Effector memory CD8-positive, alpha-beta T cell (primary cell): ENCODE data around the gene ADAMTSL1.

Experiments used
- ATAC-seq: fragments of 150-1000 bp; cut with Tn5 transposase; replicated peaks from 2 replicates; pipeline ENCODE4 v1.10.0; 2021; ENCODE audit warnings: mild to moderate bottlenecking, moderate library complexity
- DNase-seq, 3 experiments: peaks; one replicate each; pipeline ENCODE4 v3.0.0; 2021
- H3K27ac Mint-ChIP-seq, 2 donors: one replicate each; pipeline ENCODE4 v1.8.0; 2022; ENCODE audit warnings: mild to moderate bottlenecking in 2 of 2, mixed read lengths in 2 of 2, moderate library complexity in 2 of 2
- H3K27me3 Mint-ChIP-seq, 2 donors: one replicate each; pipeline ENCODE4 v1.8.0; 2022; ENCODE audit warnings: mixed read lengths in 2 of 2
- H3K36me3 Mint-ChIP-seq: one replicate; pipeline ENCODE4 v1.8.0; 2022; ENCODE audit warnings: mild to moderate bottlenecking, moderate library complexity, mixed read lengths; ENCODE audit not compliant: insufficient read depth
- H3K4me1 Mint-ChIP-seq, 2 donors: one replicate each; pipeline ENCODE4 v1.8.0; 2022; ENCODE audit warnings: low read depth in 2 of 2, mixed read lengths in 2 of 2
- H3K4me3 Mint-ChIP-seq, 2 donors: one replicate each; pipeline ENCODE4 v1.8.0; 2022; ENCODE audit warnings: mild to moderate bottlenecking in 2 of 2, mixed read lengths in 2 of 2, moderate library complexity in 2 of 2
- H3K9me3 Mint-ChIP-seq, 2 donors: one replicate each; pipeline ENCODE4 v1.8.0; 2022; ENCODE audit warnings: mixed read lengths in 2 of 2

The ADAMTSL1 gene

DNA sequence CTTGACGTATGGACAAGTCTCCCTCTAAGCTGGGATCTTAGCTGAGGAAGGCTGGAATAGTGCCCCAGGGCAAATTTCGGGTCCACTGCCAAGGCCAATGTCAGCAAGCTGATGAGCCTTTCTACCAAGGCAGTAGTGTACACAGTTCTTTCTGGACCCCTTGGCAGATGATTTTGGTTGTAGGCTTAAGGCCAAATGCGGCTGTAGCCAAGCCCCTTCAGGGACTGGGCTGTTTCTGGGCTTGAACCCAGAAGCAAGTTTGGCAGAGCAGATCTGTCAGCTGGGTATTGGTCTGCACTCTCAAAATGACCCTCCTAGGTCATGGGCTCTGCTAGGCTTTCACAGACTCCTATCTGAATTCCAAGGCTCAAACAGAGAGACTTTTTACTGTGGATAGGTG, 121.6 kb downstream of the ADAMTSL1 start:
- Mint-ChIP-seq H3K4me3 (no peak overlapping the region), H3K27ac (no peak overlapping the region), H3K36me3 (no peaks in the 10 kb centered on the region), H3K27me3 (no peaks in the 10 kb centered on the region), H3K9me3 (peaks cover 5 to 11% of the 10 kb centered on the region in 2 donors), H3K4me1 (no peaks in the 10 kb centered on the region)
- ATAC-seq: no peak
- DNase-seq: no peak

DNA sequence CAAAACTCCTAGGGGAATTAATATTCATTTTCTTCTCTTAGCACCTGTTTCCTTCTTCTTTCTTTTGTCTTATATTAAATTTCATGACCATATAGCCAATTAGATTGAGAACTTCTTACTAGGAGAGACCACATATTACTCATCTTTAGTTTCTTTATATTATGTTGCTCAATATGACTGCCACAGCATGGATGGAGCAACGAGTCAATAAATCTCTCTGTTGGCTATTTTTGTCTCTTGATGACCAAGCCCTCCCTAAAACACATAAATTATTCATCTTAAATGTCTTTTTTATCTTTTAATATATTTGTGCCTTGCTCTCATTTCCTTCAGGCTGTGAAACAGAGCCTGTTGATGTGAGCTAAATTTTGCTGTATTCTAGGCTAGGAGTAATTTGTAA, 123.0 kb downstream of the ADAMTSL1 start:
- no peak for DNase-seq
- no peaks in the 10 kb centered on the region for H3K27me3 Mint-ChIP-seq
- ATAC-seq: no peak
- H3K4me3 Mint-ChIP-seq: no peak overlapping the region
- H3K36me3 Mint-ChIP-seq: no peaks in the 10 kb centered on the region
- H3K27ac Mint-ChIP-seq: no peak overlapping the region
- H3K4me1 Mint-ChIP-seq: no peaks in the 10 kb centered on the region
- H3K9me3 Mint-ChIP-seq: peaks cover 4 to 11% of the 10 kb centered on the region in 2 donors

DNA sequence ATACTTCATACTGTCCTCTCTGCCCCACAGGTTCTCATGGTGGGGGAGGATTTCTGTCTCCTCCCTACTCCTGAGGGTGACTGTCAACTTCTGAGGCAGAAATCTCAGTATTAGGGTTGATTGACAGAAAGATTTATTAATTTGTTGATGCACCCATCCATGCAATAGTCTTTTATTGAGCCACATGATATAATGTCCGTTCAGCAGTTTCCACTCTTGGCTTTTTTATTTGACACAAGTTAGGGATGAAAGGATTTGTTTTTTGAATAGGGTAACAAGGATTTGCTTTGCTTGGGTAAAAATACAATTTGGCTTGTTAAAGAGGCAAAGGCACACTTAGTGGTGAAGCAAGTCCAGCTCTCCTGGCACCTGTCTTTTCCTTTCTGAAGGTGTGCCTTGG, 125.0 kb downstream of the ADAMTSL1 start:
- no peak overlapping the region for H3K4me3 Mint-ChIP-seq
- DNase-seq (no peak), ATAC-seq (no peak)
- no peaks in the 10 kb centered on the region for H3K4me1 Mint-ChIP-seq
- no peaks in the 10 kb centered on the region for H3K27me3 Mint-ChIP-seq
- H3K9me3 Mint-ChIP-seq: peaks cover 4 to 11% of the 10 kb centered on the region in 2 donors
- H3K27ac Mint-ChIP-seq: no peak overlapping the region
- H3K36me3 Mint-ChIP-seq: no peaks in the 10 kb centered on the region

DNA sequence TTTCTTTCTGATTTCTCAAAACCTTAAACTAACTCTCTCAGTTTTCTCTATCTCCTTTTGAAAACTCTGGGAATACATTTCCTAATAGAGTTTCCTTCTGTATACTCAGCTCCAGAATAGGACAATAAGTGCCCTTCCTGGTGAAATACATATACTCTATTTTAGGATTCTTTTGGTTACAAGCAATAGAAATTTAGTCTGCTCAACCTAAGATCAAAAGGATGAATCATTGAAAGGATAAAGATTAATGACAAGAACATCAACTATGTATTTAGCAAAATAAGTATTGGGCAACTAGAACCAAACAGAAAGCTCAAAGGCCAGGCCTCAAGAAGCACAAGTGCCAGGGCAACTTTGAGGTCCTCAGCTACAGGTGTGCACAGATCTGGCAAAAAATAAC, 127.1 kb downstream of the ADAMTSL1 start:
- H3K27ac Mint-ChIP-seq: no peak overlapping the region
- no peaks in the 10 kb centered on the region for H3K27me3 Mint-ChIP-seq
- no peaks in the 10 kb centered on the region for H3K4me1 Mint-ChIP-seq
- H3K4me3 Mint-ChIP-seq: no peak overlapping the region
- ATAC-seq: no peak
- no peaks in the 10 kb centered on the region for H3K9me3 Mint-ChIP-seq
- DNase-seq: no peak
- no peaks in the 10 kb centered on the region for H3K36me3 Mint-ChIP-seq

DNA sequence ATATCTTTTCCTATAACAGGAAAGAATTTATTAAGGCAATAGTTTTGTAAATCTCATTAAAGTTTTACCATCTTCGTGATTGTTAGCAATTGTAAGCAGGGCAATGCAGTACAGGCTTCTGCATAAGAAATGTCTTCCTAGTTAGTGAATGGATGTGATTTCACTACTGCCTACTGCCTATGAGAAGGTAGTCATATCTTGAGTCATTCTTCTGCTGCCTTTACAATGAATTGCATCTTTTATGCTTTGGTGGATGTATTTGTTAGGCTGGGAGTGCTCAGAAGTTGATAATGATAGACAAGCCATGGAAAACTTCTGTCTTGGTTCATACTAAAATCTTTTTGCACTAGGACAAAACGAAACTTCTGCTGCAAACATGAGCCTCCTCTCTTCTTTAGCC, 128.0 kb downstream of the ADAMTSL1 start:
- Mint-ChIP-seq H3K4me1 (no peaks in the 10 kb centered on the region), H3K4me3 (no peak overlapping the region), H3K9me3 (no peaks in the 10 kb centered on the region), H3K27ac (no peak overlapping the region), H3K36me3 (no peaks in the 10 kb centered on the region), H3K27me3 (no peaks in the 10 kb centered on the region)
- DNase-seq (no peak), ATAC-seq (no peak)

DNA sequence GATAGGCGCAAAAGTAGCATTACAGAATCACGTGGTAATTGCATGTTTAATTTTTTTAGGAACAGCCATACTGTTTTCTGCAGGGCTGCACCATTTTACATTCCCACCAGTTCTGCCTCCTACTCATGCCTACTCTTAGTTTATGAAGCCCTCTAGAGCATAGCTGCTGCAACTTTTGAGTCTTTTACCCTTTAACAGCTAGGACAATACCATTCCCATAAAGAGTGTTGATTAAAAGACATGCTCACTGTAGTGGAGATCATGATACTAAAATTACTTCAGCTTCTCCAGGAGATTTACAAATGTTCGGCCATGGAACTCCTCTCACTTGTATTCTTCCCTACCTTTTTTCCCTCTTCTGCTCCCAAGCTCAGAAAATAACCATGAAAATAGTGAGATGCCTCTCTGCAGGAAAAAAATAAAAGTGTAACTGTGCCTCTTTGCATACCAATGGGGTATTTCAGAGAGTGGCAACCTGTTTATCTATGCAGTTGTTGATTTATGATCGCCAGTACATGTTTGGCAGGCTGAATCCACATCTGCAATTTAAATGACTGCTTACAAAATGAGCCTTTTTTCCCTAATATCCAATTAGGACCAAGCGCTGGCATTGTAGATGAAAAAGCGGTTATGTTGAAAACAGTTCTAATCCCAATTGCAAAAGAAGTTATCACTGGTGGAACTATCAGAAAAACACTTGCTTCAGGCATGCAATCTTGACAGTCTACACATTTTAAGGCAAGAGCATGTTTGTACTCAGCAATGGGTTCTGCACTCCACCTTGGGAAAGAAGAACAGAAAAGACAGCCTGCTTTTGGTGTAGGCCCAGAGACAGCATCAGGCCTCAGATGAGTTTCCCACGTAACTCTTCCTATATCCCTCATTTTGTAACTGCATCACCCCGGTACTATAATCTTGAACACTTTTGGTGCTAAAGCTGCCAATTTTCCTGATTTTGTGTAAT, 131.1 kb downstream of the ADAMTSL1 start:
- Mint-ChIP-seq H3K27ac (no peak overlapping the region), H3K4me1 (no peaks in the 10 kb centered on the region), H3K36me3 (no peaks in the 10 kb centered on the region), H3K9me3 (no peaks in the 10 kb centered on the region), H3K27me3 (no peaks in the 10 kb centered on the region), H3K4me3 (no peak overlapping the region)
- ATAC-seq (no peak), DNase-seq (no peak)

DNA sequence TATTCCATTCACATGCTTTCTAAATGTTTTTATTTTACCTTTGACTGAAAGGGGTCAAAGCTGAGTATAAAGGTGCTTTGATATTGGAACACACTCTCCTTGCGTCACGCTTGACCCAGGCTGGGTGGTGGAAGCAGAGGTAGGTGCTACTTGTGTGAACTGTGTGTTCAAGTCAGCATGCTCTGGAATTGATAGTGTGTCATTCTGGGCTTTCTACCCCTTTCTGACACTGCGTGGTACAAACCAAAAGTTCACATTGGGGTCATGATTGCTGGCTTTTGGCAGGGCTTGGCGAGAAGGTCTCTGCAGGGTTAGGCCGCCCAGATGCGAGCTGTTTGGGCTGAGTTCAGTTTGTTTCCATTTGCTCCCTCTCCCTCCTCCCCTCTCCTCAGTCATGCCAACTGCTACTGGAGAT, 131.8 kb downstream of the ADAMTSL1 start:
- Mint-ChIP-seq H3K4me3 (no peak overlapping the region), H3K36me3 (no peaks in the 10 kb centered on the region), H3K27me3 (no peaks in the 10 kb centered on the region), H3K9me3 (no peaks in the 10 kb centered on the region), H3K4me1 (no peaks in the 10 kb centered on the region), H3K27ac (no peak overlapping the region)
- DNase-seq (no peak), ATAC-seq (no peak)

DNA sequence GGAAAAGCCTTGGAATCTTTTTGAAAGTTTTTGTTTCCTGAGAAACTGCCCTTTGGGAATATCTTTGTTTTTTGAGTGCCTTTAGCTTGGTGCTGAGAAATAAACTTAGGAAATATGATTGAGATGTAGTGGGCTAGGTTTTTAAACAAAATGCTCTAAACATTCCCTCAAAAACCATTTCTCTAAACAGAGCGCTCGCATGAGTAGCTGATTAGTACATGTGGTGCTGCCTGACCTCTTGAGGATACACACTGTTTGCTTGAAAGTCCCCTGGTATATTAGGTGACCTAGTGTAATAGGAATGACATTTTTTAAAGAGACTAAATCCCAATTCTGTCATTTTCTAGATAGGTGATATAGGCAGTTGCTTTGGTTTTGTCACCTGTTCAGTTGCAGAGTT, 132.3 kb downstream of the ADAMTSL1 start:
- Mint-ChIP-seq H3K27me3 (no peaks in the 10 kb centered on the region), H3K4me3 (no peak overlapping the region), H3K27ac (no peak overlapping the region), H3K9me3 (no peaks in the 10 kb centered on the region), H3K36me3 (no peaks in the 10 kb centered on the region), H3K4me1 (no peaks in the 10 kb centered on the region)
- no peak for ATAC-seq
- no peak for DNase-seq

DNA sequence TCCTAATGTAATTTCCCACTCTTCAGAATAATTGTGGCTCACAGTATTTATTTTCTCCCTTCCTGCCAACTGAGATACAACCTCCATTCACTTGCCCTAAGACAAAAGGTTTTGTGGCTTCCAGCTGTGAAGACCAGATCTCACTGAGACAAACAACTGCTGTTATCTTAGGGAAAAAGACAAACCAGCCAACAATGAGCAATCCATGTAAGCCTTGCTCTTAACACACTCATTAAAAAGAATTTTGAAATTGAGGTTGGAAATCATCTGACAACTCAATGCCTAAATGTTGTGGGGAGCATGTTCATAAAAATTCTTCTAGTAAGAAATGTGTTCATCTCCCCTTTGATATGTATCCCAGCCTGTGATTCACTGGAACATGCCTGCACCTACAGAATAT, 132.9 kb downstream of the ADAMTSL1 start:
- H3K4me1 Mint-ChIP-seq: no peaks in the 10 kb centered on the region
- no peaks in the 10 kb centered on the region for H3K36me3 Mint-ChIP-seq
- no peak overlapping the region for H3K27ac Mint-ChIP-seq
- H3K4me3 Mint-ChIP-seq: no peak overlapping the region
- no peaks in the 10 kb centered on the region for H3K9me3 Mint-ChIP-seq
- H3K27me3 Mint-ChIP-seq: no peaks in the 10 kb centered on the region
- DNase-seq (no peak), ATAC-seq (no peak)

DNA sequence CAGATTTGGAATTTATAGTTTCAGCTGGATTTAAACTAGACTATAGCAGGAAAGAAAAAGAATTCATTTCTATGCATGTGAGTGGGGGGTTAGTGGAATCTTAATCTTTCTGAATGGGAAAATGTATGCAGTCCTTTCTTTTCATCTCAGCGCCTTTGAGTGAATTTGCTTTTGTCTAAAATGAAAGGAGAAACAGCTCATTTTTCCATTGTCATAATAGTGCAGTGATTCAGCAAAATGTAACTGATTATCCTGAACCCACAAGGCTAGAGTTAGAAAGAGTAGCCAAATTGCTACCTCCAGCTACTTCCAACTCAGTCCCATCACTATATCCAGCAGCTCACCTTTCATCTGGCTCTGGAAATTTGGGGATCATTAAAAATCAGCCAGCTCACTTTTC, 134.4 kb downstream of the ADAMTSL1 start:
- no peak for ATAC-seq
- Mint-ChIP-seq H3K4me3 (no peak overlapping the region), H3K4me1 (no peaks in the 10 kb centered on the region), H3K27me3 (no peaks in the 10 kb centered on the region), H3K9me3 (no peaks in the 10 kb centered on the region), H3K36me3 (no peaks in the 10 kb centered on the region), H3K27ac (no peak overlapping the region)
- DNase-seq: no peak

DNA sequence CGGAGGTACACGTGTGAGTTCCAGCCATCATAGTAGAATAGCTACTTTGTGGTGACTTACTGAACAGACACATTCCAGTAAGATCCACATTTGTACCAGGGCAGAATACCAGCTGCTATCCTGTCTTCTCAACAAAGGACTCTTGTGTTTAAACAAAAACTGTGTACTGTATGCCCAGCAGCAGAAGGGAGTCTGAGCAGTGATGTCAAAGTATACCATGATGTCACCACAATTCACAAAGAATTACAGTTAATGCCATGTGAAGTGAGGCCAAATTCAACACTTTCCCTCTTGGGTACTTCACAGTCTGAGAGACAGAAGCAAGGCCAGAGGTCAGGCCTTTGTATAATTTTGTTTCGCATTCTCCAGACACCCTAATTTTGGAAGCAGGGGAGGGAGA, 137.0 kb downstream of the ADAMTSL1 start:
- no peak for DNase-seq
- ATAC-seq: no peak
- Mint-ChIP-seq H3K27ac (no peak overlapping the region), H3K4me1 (no peaks in the 10 kb centered on the region), H3K9me3 (peaks cover 0 to 2% of the 10 kb centered on the region in 2 donors), H3K36me3 (no peaks in the 10 kb centered on the region), H3K27me3 (no peaks in the 10 kb centered on the region), H3K4me3 (no peak overlapping the region)

DNA sequence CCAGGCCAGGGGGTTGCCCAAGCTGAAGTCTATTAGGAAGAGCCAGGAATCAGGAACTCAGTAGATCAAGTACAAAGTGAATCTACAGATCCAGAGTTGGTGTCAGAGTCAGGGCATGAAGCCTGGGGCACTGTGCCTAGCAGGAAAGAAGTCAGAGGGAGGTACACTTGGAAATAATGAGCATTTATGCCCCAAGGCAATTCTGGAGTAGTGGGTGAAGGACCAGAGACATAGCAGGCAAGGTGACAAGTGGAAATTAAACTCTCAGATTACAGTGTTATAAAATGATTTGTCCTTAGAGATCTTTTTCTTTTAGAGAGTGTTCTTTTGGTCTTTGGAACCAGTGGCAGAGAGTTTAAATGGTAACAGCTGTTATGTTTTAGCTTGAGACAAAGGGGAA, 138.0 kb downstream of the ADAMTSL1 start:
- peaks cover 0 to 2% of the 10 kb centered on the region in 2 donors for H3K9me3 Mint-ChIP-seq
- H3K4me1 Mint-ChIP-seq: no peaks in the 10 kb centered on the region
- no peaks in the 10 kb centered on the region for H3K27me3 Mint-ChIP-seq
- H3K36me3 Mint-ChIP-seq: no peaks in the 10 kb centered on the region
- H3K27ac Mint-ChIP-seq: no peak overlapping the region
- ATAC-seq: no peak
- DNase-seq: no peak
- no peak overlapping the region for H3K4me3 Mint-ChIP-seq

DNA sequence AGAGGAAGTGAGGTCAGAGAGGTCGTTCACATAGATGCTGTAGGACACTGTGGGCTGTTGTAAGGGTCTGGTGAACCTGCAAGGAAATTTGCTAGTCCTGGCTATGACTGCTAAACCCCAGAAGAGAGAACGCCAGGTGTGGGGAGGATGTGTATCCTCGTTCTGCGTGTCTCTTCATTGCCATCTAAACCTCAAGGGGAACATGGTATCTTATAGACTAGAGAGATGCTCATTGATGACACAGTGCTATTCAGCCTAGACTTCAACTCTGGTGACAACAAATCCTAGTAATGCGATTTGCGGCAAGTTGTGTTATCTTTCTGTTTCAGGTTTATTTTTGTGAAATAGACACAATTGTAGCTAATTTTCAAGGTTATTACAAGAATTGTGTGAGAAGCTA, 140.2 kb downstream of the ADAMTSL1 start:
- ATAC-seq: no peak
- no peak overlapping the region for H3K27ac Mint-ChIP-seq
- H3K4me1 Mint-ChIP-seq: no peaks in the 10 kb centered on the region
- no peaks in the 10 kb centered on the region for H3K36me3 Mint-ChIP-seq
- peaks cover 0 to 2% of the 10 kb centered on the region in 2 donors for H3K9me3 Mint-ChIP-seq
- H3K27me3 Mint-ChIP-seq: no peaks in the 10 kb centered on the region
- DNase-seq: no peak
- no peak overlapping the region for H3K4me3 Mint-ChIP-seq

DNA sequence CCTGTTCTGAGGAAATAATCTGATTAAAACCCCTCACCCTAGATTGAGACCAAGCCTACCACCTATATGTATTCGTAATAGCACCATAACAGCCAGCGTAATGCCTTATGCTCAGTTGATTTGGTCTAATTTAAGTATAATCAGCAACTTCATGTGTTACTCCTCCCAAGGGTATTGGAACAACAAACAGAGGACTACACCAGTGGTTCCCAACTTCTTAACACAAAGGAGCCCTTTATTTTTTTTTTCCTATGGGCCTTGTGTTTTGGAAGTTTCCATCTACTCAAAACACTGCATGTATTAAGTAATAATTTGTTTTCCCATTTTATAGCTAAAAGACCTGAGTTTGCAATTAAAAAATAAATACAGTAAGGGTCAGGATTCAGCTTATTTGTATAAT, 140.7 kb downstream of the ADAMTSL1 start:
- no peak overlapping the region for H3K4me3 Mint-ChIP-seq
- H3K27ac Mint-ChIP-seq: no peak overlapping the region
- no peak for DNase-seq
- no peaks in the 10 kb centered on the region for H3K4me1 Mint-ChIP-seq
- no peak for ATAC-seq
- no peaks in the 10 kb centered on the region for H3K27me3 Mint-ChIP-seq
- H3K9me3 Mint-ChIP-seq: peaks cover 0 to 2% of the 10 kb centered on the region in 2 donors
- no peaks in the 10 kb centered on the region for H3K36me3 Mint-ChIP-seq
